ENCODE data around the gene NEU2.
A peak's percentile ranks its signal among the peaks of the same experiment; 100 is the strongest.
"Not testable (repeated sequence)": the region's sequence is repeated elsewhere in the genome, so short reads cannot be mapped to it uniquely, and the experiment has no call there.

Gene NEU2

DNA sequence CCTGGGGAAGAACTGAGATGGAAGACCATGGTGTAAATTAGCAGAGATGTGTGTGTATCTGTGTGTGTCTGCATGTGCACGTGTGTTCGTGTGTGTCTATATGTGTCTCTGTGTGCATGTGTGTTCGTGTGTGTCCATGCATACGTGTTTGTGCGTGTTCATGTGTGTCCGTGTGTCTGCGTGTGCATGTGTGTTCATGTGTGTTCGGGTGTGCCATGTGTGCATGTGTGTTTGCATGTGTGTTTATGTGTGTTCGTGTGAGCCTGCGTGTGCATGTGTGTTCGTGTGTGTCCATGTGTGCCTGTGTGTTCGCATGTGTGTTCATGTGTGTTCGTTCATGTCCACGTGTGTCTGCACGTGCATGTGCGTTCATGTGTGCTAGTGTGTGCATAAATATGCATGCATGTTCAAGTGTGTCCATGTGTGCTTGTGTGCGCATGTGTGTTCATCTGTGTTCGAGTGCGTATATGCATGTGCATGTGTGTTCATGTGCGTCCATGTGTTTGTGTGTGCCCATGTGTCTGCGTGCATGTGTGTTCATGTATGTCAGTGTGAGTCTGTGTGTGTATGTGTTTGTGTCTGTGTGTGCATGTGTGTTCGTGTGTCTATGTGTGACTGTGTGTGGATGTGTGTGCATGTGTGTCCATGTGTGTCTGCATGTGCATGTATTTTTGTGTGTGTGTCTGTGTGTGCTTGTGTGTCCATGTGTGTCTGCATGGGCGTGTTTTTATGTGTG, 3.1 kb downstream of the NEU2 start:
- DNase-seq: no peak

DNA sequence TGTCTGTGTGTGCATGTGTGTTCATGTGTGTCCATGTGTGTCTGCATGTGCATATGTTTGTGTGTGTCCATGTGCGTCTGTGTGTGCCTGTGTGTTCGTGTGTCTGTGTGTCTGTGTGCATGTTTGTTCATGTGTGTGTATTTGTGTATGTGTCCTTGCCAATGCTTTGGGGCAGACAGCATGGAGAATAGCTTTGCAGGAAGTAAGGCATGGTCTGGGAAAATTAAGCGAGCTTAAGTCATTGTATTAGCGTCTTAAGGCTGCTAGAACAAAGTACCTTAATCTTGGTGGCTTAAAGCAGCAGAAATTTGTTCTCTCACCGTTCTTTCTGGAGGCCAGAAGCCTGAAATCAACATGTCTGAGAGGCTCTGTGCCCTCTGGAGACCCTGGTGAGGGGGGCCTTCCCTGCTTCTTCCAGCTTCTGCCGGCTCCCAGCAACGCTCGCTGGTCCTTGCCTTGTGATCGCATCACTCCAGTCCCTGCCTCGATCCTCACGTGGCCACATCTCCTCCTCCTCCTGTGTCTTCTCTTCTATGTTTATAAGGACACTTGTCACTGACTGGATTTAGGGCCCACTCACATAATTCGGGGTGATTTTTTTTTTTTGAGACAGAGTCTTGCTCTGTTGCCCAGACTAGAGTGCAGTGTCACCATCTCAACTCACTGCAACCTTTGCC, 3.8 kb downstream of the NEU2 start:
- DNase-seq: no peak

DNA sequence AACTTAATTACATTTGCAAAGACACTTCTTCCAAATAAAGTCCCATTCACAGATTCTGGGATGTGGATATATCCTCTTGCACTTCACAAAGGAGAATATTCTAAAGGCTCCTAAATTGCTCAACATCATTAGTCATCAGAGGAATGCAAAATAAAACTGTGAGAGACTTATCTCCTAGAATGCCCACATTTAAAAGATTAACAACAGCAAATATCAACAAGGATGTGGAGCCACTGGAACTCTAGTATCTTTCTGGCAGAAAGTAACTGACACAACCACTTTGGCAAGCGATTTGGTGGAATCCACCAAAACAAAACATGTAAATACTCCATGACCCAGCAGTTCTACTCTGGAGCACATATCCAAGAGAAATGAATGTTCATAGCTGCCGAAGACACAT, 4.6 kb downstream of the NEU2 start:
- DNase-seq: no peak

DNA sequence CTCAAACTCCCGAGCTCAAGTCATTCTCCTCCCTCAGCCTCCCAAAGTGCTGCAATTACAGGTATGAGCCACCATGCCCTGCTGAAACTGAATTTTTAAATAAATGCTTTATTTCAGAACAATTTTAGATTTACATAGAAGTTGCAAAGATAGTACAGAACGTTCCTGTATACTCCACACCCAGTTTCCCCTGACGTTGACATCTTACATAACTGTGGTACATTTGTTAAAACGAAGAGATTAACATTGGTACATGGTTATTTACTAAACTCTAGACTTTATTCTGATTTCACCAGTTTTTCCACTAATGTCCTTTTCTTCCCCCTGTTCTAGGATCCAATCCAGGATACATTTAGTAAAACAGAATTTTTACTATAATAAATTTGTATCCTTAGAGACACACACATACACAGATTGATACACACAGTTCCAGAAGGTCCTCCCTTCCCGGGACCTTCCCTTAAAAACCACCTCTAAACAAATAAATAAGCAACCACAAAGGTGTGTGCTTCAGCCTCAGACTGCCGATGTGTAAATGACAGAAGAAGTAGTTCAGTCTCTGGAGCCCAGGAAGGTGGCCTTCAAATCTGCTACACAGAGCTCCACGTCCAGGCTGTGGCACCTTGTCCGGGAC, 6.9 kb downstream of the NEU2 start:
- DNase-seq: no peak

DNA sequence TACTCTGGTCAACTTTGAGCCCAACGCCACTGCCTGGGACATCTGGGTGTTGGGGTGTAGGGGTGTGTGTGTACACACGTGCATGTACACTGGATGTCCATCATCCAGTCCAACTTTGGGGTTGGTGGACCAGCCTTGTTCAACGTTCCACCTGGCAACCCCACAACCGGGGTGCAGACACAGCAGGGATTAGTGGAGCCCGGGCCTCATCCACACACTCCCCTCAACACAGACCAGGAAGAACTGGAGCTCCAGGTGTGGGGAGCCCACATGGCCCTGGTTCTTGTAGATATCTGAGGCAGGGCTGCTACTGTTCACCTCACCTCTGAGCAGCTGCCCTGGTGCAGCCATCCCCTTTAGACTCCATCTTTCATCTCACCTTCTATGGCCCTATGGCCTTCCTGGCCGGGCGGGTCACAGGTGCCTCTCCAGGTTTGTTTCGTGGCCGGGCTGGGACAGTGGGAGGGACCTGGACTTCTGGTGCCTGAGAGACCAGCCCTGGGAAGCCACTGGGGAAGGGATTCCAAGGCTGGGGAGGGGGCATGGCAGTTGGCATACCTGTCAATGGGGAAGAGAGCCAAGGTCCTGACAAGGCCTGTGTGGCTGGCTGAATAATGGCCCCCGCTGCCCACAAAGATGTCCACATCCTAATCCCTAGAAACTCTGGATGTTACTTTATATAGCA, 7.5 kb downstream of the NEU2 start:
- DNase-seq: no peak

DNA sequence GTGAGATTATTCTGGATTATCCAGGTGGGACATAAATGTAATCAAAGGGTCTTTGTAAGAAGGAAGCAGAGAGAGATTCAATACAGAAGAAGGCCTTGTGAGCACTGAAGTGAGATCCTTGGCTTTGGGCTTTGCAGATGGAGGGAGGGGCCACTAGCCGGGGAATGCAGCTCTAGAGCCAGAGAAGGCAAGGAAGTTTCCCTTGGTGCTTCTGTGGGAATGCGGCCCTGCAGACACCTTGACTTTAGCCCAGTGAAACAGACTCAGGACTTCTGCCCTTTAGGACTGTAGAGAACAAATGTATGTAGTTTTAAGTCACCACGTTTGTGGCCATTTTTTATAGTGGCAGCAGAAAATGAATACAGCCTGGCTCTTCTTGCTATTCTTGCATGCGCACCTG, 8.1 kb downstream of the NEU2 start:
- DNase-seq: no peak

DNA sequence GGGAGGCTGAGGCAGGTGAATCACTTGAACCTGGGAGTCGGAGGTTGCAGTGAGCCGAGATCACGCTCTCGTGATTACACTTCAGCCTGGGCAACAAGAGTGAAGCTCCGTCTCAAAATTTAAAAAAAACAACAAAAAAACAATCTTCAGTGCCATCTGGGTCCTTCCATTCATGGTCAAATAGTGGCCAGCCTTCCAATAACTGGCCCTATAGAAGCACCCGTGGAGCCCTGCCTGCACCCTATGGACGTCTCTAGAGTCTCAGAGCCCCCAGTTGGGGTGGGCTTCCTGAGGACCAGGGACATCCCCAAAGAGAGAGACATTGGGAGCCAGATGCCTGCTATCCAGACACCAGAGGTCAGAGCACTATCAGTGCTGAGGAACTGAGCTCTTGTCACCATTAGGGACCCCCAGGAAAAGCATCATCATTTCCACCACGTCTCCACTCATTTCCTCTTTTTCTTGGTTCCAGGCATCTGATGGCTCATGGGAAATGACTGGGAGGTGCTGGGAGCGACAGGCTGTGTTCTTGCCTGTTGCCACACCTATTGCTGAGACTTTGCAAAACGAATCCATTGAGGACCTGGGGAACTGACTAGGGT, 9.4 kb downstream of the NEU2 start:
- no peak for DNase-seq

DNA sequence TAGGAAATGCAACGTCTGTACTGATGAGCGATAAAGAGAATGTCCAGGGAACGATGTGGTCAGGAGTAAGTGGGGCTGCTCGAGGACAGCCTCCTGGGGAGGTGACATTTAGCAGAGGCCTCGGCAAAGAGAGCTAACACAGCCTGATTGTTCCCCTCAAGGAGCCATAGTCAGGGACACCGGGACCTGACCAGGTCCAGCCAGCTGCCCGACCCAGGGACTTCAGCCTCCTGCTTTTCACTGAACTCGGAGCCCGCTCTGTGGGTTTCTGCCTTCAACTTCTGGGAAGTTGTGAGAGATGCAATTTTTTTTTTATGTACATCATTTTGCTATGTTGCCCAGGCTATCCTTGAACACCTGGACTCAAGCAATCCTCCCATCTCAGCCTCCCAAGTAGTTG, 10.1 kb downstream of the NEU2 start:
- no peak for DNase-seq

DNA sequence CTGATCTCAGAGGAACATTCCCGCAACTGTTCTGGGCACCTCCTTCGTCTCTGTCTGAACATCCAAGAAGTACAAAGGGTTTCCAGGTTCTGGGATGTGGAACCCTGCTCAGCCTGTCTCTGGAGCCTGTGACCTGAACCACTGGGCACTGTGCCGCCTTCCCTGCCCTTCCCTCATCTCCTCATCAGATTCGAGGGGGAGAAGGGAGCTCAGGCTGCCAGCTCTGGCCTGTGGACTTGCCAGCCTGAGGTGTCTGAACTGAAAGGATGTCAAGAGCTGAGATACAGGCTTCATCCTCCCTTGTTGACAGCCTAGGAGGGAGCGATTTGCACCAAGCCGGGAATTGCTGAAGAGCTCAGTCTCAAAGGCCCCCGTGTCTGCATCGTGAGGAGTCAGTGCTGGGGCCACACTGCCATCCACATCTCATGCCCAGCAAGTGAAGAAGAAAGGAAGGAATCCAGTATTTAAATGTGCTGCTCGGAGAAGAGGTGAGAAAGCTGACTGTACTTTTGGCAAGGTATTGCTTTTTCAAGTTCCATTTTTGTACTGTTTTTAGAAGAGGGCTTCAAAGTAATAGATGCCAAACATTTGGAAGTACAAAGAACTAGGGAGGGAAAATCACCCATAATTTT, 12.6 kb downstream of the NEU2 start:
- DNase-seq: no peak

DNA sequence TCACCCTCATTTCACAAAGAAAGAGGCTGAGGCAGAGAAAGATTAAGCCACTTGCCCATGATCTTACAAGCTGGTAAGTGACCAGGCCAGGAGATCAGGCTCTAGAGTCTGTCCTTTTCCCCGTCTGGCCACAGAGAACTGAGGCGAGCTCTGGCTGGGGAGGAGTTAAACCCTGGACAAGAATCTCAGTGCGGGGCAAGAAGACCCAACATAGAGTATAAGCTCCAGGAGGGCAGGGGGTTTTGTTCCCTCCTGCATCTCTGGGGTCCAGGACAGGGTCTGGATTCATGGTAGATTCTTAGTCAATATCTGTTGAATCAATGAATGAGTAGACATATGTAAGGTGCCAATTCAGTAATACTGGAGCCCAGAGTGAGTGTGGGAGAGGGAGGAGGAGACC, 14.7 kb downstream of the NEU2 start:
- no peak for DNase-seq

DNA sequence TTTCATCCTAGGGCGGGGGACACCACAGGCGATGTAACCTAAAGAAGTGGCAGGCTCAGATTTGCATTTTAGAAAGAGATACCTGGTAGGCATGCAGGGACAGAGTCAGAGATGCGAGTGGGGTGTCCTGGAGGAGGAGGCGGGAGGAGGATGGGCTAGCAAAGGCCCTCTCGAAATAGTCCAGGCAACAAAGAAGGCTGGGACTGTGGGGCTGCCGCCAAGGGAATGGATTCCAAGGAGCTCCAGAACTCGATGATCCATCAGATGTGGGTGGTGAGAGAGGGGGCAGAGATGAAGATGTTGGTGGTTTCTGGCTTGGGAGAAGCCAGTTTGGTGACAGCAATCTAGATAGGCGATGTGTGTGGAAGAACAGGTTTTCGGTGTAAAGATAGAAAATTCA, 15.2 kb downstream of the NEU2 start:
- DNase-seq: no peak

DNA sequence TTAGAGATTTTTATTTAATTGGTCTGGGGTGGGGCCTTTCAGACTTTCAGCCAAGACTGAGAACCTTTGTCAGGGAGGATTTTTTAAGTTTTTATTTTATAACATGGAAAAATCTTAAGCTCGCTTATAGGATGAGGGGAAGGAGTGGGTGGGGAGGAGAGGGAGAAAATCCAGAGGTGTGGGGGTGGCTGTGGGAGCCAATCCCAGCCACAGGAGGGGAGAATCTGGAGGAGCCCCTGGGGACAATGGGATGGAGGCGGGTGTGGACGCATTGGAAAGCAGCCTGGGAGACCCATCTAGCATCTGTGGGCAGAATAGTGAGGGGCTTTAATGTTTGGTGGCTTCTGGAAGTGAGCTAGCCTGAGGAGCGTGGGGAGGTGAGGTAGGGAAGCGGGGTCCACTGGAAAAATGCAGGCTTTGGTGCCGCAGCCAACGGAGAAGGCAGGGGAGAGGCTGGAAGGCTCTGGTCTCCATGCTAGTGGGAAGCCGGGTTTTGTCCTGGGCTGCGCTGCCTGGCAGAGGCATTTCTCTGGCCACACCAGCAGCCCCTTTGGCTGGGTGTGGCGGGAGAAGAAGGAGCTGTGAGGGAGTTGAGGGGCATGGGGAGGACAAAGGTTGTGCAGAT, 16.2 kb downstream of the NEU2 start:
- DNase-seq: no peak

DNA sequence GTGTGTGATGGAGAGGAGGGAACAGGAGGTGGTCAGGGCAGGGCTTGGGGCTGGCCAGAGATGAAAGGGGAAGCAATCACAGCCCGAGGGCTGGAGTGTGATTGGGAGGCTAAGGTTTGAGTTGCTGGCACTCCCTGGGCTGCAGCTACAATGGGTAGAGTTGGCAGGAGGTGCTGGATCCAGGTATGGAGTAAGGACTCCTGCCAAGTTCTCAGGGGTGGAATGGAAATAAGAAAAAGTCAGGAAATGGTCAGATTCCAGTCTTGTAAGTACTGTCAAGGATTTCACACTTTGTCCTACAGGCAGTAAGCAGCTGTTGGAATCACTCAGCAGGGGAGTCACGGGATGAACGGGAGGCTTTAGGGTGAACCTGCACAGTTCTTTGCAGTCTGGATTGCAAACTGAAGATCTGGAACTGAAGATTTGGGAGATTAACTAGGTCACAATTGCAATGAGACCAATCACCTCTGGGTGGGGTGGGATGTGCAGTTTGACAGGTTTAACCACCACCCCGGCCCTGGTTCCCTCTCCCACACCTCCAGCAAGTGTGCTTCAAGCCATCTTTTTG, 16.8 kb downstream of the NEU2 start:
- no peak for DNase-seq

DNA sequence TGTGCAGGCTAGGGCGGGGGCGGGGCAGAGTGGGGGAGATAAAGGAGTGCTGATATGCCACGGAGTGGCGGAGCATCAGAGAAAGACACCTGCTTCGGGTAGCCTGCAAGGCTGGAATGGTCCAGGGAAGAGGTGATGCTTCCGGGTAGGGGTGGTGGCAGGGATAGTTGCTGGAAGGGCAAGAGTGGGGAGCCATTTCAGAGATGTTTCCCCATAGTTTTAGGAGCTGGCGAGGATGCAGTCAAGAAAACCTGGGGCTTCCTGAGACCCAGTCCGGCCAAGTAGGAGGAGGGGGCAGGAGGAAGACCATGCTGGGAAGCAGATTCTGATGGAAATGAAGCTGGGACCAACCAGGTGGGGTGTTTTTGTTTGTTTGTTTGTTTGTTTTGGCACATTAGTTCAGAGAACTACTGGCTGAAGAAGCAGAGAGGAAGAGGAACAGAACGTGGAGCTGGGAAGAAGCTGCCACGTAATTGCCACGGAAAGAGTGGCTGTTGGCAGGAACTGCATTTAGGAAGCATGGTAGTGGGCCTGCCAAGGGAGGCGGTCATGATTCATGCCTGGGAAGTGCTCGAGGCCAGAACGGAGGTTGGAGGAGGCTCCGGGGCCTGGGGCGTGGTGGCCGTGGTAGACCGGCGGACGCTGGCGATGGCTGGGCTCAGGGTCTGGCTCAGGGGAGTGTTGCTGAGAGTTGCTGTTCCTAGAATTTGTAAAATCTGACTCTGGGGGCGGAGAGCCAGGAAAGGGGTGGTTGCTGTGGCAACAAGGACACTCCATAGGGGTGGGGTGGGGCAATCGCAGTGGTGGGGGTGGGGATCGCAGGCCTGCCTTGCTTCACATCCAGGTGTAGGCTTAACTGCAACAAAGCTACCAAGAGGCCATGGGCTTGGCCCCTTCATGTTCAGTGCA, 19.0 kb downstream of the NEU2 start:
- DNase-seq: no peak

DNA sequence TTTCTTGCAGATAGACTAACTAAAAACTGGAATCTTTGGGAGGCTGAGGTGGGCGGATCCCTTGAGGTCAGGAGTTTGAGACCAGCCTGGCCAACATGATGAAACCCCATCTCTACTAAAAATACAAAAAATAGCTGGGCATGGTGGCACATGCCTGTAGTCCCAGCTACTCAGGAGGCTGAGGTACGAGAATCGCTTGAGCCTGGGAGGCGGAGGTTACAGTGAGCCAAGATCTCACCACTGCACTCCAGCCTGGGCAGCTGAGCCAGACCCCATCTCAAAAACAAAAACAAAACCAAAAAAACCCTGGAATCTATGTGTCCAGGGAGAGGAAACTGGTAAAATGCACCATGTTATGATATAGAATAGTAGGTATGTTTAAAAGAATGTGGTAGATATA, 20.0 kb downstream of the NEU2 start:
- not testable (repeated sequence) for DNase-seq

DNA sequence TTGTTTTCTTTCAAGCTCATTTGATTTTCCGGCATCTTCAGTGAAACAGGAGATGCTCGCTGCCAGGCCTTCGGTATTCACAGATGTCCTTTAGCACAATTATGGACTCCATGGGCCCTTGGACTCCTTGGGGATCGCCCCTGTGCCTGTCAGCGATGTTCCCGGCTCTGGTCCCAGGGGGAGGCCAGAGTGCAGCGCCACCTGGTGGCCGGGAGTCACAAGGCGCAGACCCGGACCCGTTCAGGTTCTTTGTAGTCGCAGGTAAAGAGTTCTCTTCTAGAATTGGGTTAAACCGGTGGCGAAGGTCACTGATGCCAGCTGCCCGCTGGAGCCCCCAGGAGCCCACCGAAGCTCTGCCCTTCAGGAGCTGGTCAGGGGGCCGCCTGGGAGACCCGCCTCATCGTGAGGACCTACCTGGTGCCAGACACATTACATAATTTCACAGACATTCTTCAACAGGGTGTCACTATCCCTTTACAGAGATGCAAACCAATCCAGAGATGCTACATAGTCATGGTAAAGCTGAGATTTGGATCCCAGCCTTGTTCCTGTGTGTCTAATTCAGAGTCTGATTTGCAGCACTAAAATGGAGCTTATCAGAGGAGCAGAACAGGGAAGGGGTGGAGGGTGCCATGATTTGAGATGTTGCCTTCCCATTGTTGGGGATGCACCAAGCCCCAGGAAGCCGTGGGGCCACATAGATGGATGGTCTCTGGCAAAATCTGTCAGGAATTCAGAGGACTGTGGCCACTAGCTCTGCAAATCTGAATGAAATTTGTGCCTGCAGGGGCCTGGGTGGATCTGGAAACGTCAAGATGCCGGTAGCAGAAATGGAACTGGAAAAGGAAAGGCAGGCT, 21.7 kb downstream of the NEU2 start:
- peak; percentile 73 for DNase-seq

DNA sequence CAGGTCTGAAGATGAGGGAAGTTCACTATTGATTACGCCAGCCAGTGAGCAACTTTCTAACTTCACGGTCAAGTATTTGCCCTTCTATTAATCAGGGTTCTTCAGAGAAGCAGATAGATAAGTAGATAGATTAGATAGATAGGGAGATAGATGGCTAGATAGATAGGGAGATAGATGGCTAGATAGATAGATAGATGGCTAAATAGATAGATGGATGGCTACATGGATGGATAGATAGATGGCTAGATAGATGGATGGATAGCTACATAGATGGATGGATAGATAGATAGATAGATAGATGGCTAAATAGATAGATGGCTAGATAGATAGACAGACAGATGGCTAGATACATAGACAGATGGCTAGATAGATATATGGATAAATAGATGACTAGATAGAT, 22.9 kb downstream of the NEU2 start:
- no peak for DNase-seq

DNA sequence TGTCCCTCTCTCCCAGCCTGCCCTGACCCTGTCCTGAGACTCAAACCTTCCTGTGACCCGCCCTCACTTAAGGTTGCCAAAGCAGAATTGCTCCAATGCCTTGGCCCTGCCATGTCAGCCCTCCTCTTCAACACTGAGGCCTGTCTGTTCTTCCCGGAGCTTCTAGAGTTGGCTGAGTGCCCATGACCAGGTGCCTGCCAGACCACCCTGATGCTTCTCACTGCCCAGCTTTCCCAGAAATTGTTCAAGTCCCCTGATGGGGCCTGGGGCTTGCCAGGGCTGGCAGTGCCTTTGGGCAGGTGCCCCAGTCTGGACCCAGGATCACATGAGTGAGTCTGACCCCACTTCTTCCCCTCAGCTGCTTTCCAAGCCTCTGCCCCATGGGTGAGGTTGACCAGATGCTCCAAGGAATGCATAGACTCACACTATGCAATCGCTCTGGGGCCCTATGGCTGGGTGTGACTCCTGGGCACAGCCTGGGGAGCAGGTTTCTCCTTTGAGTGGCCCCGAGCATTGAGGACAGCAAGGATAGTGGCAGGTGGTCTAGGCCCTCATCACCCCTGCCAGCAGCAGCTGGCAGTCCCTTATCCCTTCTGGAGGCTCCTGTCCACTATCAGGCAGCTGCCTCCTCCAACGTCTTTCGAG, 24.6 kb downstream of the NEU2 start:
- no peak for DNase-seq
